MV-4-11 (cell line): ENCODE measurements around the gene OR56A3.
A peak's percentile ranks its signal among the peaks of the same experiment; 100 is the strongest.

Experiments
- DNase-seq: peaks from one replicate; lab custom pipeline; 2025; lab: John Stamatoyannopoulos, UW

The OR56A3 gene

GRCh38 chr11:5973530-5973929 is 31.5 kb downstream of the OR56A3 start:
- no peak for DNase-seq

DNA sequence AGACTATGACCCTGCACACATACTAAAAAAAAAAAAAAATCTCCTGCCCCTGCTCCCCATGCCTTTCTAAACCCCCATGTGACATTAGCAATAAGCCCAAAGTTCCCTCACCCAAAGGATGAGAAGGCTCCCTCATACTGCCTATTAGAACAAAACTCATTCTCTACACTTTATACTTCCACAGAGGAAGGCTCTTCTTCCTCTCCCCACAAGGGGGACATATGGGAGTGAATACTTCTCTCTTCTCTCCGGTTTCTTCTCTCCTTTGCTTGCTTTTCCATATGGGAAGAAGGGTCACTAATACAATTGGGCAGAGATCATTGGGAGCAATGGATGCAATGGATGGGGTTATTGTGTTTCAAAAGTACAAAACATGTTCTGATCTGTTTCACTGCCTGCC is 41.4 kb downstream of the OR56A3 start:
- no peak for DNase-seq

DNA sequence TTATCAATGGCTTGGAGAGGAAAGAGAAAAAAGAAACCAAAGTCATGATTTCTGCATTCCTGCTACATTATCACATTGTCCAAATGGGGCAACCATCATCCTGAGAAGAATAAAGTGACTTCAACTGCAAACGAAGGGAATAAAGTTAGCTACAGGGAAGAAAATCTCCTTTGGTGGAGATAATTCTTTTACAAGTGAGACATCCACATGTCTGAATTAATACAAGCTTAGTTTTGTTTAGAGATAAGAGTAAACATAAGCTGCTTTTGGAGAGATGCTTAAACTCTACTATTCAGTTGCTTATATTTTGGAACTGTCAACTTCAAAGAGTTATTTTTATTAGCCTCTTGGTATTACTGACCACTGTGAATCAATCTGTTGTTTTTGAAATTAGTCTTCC is 44.8 kb downstream of the OR56A3 start, which contains the start of gene OR52L1:
Gene OR52L1 (minus strand): TSS at position 101 of the 400 bp plus-strand sequence. CDS start 55 bp downstream, at position 46.
- DNase-seq = no peak

DNA sequence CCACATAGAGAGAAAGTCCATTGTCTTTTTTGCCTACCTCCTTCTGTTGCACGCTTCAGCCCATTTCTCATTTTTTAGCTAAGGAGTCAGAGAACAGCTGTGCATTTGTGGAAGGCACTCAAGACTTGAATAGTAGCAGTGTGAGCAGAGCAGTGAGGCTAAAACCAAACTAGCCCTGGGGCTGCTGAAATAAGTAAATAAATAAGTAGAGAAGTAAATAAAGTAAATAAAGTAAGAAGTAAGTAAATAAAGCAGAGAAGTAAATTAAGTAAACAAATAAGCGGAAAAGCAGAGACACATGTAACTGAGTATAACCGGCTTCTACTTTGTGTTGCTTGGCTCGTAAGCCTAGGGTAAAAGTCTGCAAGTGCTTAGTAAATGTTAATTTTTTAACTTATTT is 47.2 kb downstream of the OR56A3 start:
- no peak for DNase-seq

DNA sequence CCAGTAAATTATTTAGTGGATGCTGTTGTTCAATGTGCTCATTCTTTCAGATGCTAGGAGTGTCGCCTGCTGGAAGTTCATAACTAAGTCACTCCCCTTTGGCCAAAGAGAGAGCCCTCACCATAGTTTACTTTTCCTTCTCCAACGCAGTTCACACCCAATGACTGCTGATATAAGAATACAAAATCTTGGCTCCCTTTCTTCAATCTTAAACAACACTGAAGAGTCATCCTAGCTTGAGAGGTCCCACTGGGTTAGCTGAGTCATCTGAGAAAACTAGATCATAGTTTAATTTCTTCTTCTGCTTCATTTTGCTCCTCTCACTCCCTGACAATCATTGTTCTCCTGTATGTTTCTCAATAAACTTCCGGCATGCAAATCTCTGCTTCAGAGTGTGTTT is 50.1 kb downstream of the OR56A3 start:
- DNase-seq = no peak

DNA sequence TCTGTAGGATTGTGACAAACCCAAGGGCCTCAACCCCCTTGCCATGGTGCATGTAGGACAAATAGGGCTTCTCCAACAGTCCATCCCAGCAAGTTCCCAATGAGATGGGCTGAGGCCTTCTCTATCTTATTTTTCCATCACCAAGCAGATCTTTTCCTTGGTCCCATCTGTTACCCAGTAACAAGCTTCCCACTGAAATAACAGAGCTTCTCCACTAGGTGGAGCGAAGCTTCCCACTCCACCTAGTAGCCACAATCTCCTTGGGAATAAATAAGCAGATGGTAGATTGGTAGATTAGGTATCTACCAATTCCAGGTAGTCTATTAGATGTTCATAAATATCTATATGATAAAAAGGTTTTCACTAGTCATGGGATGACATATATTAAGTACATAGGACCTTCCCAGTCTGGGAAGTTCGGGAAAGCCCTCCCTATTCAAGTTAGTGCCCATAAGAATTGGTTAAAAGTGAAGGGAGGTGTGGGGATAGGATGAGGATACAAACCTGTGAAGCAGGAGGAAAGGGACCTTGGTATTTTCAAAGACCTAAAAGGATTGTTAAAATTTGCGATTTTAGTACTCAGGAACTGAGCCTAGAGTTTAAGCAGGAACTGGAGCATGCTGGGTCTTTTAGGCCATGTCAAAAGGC is 50.7 kb downstream of the OR56A3 start:
- peak; percentile 1 for DNase-seq

GRCh38 chr11:5994791-5995190 is 52.7 kb downstream of the OR56A3 start:
- no peak for DNase-seq
